Measurements from ENCODE around the gene NCF4. TPM values are rescaled to one million over a fixed set of nuclear protein-coding genes. Genes with fewer than 3 reads are reported as not detected.

The NCF4 gene
- total and polyA plus RNA-seq, 11 donors, result 1.9 to 33.3 (median 4.5) TPM

DNA sequence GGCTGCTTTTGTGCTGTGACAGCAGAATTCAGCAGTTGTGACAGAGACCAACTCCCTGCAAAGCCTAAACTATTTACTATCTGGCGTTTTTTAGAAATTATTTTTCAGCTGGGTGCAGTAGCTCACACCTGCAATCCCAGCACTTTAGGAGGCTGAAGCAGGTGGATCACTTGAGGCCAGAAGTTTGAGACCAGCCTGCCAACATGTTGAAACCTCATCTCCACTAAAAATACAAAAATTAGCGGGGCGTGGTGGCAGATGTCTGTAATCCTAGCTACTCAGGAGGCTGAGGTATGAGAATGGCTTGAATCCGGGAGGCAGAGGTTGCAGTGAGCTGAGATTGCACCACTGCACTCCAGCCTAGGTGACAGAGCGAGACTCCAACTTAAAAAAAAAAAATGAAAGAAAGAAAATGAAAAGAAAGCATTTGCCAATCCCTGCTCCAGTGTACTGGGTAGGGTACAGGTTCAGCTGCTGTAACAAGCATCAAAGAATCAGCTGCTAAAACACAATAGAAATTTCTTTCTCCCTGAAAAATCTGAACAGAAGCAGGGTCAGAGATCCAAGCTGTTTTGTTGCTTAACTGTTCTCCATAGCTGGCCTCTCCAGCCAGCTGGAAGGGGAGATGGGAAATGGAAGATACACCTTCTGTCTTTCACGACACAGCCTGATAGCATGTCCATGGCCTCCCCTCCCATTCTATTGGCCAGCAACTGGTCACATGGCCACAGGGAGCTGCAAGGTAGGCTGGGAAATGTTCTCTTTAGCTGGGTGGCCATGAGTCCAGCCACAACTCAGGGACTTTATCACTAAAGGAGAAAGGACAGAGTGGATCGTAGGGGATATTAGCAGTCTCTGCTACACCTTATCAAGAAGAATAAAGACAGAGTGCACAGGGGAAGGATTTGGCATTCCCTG, 8.5 kb upstream of the NCF4 start:
- no peak for TF ChIP-seq POLR2A (IDR thresholded peaks at IDR 0.05)
- no peak for TF ChIP-seq CTCF (IDR thresholded peaks at IDR 0.05)
- Histone ChIP-seq H3K9me3 (no peaks in the 10 kb centered on the region), H3K27me3 (peaks cover 0 to 24% (median 5%) of the 10 kb centered on the region in 9 donors), H3K4me3 (no peak overlapping the region), H3K36me3 (no peaks in the 10 kb centered on the region), H3K4me1 (peaks cover 0 to 22% (median 8%) of the 10 kb centered on the region in 12 donors), H3K27ac (peak overlapping the region in 2 of 12 donors; percentile 36 to 44)
- DNase-seq (no peak), ATAC-seq (no peak)
- WGBS, 4 donors, result 84 to 89% (median 88%) methylated on average over 7 of the region's 7 CpGs
- intact Hi-C loops (cut with DNase I), result loop anchor here in 1 of 10 donors (5.0 kb wide), 1 partner anchor 70 kb away; no protein-coding TSS in a partner anchor

- 50 to 53% (median 51%) methylated on average over 16 of the region's 16 CpGs for WGBS, 4 donors
- peak in 3 of 4 donors; percentile 27 to 43 (median 43) for ATAC-seq
- H3K36me3 ChIP-seq, result no peaks in the 10 kb centered on the region
- DNase-seq, result peak; percentile 67 to 92 (median 74)
- peak overlapping the region in 3 of 12 donors; percentile 15 to 25 (median 20) for H3K4me3 ChIP-seq
- H3K27me3 ChIP-seq, result peaks cover 0 to 18% (median 3%) of the 10 kb centered on the region in 9 donors
- H3K9me3 ChIP-seq, result no peaks in the 10 kb centered on the region
- TF ChIP-seq CTCF (IDR thresholded peaks at IDR 0.05), result peak; percentile 36 to 69 (median 55)
- TF ChIP-seq POLR2A (IDR thresholded peaks at IDR 0.05), result no peak
- H3K4me1 ChIP-seq, result peaks cover 0 to 23% (median 8%) of the 10 kb centered on the region in 12 donors
- intact Hi-C loops (cut with DNase I), result loop anchor here in 1 of 10 donors (5.0 kb wide), 1 partner anchor 71 kb away; no protein-coding TSS in a partner anchor
- H3K27ac ChIP-seq, result peak overlapping the region in 5 of 12 donors; percentile 26 to 66 (median 39)
Observed at GRCh38 chr22:36853407-36854099, 7.3 kb upstream of the NCF4 start.

- 82 to 97% (median 92%) methylated on average over 3 of the region's 3 CpGs for WGBS, 4 donors
- TF ChIP-seq POLR2A (IDR thresholded peaks at IDR 0.05), result no peak
- TF ChIP-seq CTCF (IDR thresholded peaks at IDR 0.05), result no peak
- Histone ChIP-seq H3K36me3 (no peaks in the 10 kb centered on the region), H3K4me1 (peaks cover 0 to 36% (median 8%) of the 10 kb centered on the region in 12 donors), H3K4me3 (no peak overlapping the region), H3K27ac (no peak overlapping the region), H3K27me3 (peaks cover 0 to 14% (median 3%) of the 10 kb centered on the region in 9 donors), H3K9me3 (no peaks in the 10 kb centered on the region)
- intact Hi-C loops (cut with DNase I), result loop anchor here in 9 of 10 donors (5.0 kb wide), 5 partner anchors 73 to 313 kb away; no protein-coding TSS in a partner anchor
- DNase-seq, result no peak
- ATAC-seq, result no peak
Observed at GRCh38 chr22:36855478-36855877, 5.3 kb upstream of the NCF4 start.
